GM19035 (cell line): Measurements from ENCODE around the gene S100G.

Source experiments
- ATAC-seq: cut with Tn5 transposase; IDR thresholded peaks from one replicate; pipeline ENCODE4 v1.9.1; 2021; ENCODE audit not compliant: unreplicated experiment

S100G gene

GRCh38 chrX:16646366-16647138 lies 3.4 kb upstream of the S100G start:
- no peak for ATAC-seq

- ATAC-seq = no peak
These were observed 1.6 kb downstream of the S100G start for GRCh38 chrX:16651391-16652024.

GRCh38 chrX:16653424-16653823 lies 3.5 kb downstream of the S100G start:
- ATAC-seq = no peak

GRCh38 chrX:16654093-16654492 lies 4.1 kb downstream of the S100G start:
- no peak for ATAC-seq

- no peak for ATAC-seq
These were observed 8.3 kb downstream of the S100G start for GRCh38 chrX:16658284-16658683.

GRCh38 chrX:16659321-16659720 lies 9.4 kb downstream of the S100G start:
- ATAC-seq = no peak

GRCh38 chrX:16661495-16661894 lies 11.5 kb downstream of the S100G start:
- ATAC-seq = no peak

GRCh38 chrX:16662402-16662801 lies 12.4 kb downstream of the S100G start:
- no peak for ATAC-seq

- no peak for ATAC-seq
These were observed 14.1 kb downstream of the S100G start for GRCh38 chrX:16664074-16664473.

- ATAC-seq = no peak
These were observed 14.7 kb downstream of the S100G start for GRCh38 chrX:16664626-16665025.

GRCh38 chrX:16665089-16665488 lies 15.1 kb downstream of the S100G start:
- no peak for ATAC-seq

GRCh38 chrX:16666541-16666940 lies 16.6 kb downstream of the S100G start:
- ATAC-seq = no peak

- no peak for ATAC-seq
These were observed 21.0 kb downstream of the S100G start for GRCh38 chrX:16671005-16671404.

GRCh38 chrX:16678689-16679088 lies 28.7 kb downstream of the S100G start:
- ATAC-seq = no peak

- no peak for ATAC-seq
These were observed 33.2 kb downstream of the S100G start for GRCh38 chrX:16683007-16683664.

GRCh38 chrX:16687514-16687913 lies 37.6 kb downstream of the S100G start:
- ATAC-seq = no peak

- ATAC-seq = no peak
These were observed 45.2 kb downstream of the S100G start for GRCh38 chrX:16695079-16695676.

GRCh38 chrX:16696956-16697355 lies 47.0 kb downstream of the S100G start:
- no peak for ATAC-seq

GRCh38 chrX:16699389-16699788 lies 49.4 kb downstream of the S100G start:
- ATAC-seq = no peak

GRCh38 chrX:16700734-16701133 lies 50.8 kb downstream of the S100G start:
- ATAC-seq = no peak

- ATAC-seq = no peak
These were observed 53.0 kb downstream of the S100G start for GRCh38 chrX:16702700-16703599.
